HFFc6 (cell line): ENCODE results near the gene ZFP28. TPM values are rescaled to one million over a fixed set of nuclear protein-coding genes. Genes with fewer than 3 reads are reported as not detected.

ENCODE experiments used
- DNase-seq: peaks from one replicate; pipeline ENCODE4 v3.0.0-alpha.2; 2018
- H3K27ac Mint-ChIP-seq: 2 replicates; pipeline ENCODE4 v1.8.0; 2020; ENCODE audit warnings: mild to moderate bottlenecking, mixed read lengths
- H3K27me3 Mint-ChIP-seq: 2 replicates; pipeline ENCODE4 v1.8.0; 2021; ENCODE audit warnings: mild to moderate bottlenecking, moderate library complexity, mixed read lengths; ENCODE audit not compliant: insufficient read depth
- H3K36me3 Mint-ChIP-seq: 2 replicates; pipeline ENCODE4 v1.8.0; 2021; ENCODE audit warnings: low read depth, mixed read lengths
- H3K4me1 Mint-ChIP-seq: 2 replicates; pipeline ENCODE4 v1.8.0; 2020; ENCODE audit warnings: low read depth, mixed read lengths
- H3K4me3 Mint-ChIP-seq: 2 replicates; pipeline ENCODE4 v1.8.0; 2020; ENCODE audit warnings: mild to moderate bottlenecking, moderate library complexity, mixed read lengths
- H3K9me3 Mint-ChIP-seq: 2 replicates; pipeline ENCODE4 v1.8.0; 2020; ENCODE audit warnings: mild to moderate bottlenecking, mixed read lengths
- CTCF ChIP-seq: fragments of 200-600 bp; sonication (generic); IDR thresholded peaks from 2 replicates; pipeline ENCODE4 v1.5.0; 2021; ENCODE audit warnings: antibody characterized with exemption, mild to moderate bottlenecking
- total RNA-seq, 6 experiments: library from RNA; stranded (reverse); fragmentation: NEBNext Ultra II Directional; extraction: Animal tissue kit (Norgen Biotek cat#: 25700); gene quantifications; 2 replicates in 1 of 6; 3 replicates in 5 of 6; pipeline ENCODE4 v1.2.3, GENCODE V29; 2021

The ZFP28 gene
- total RNA-seq, 6 experiments from 2014 or later = 3.8 to 5.8 (median 5.0) TPM

GRCh38 chr19:56554272-56554869 lies 15.6 kb downstream of the ZFP28 start:
- Mint-ChIP-seq H3K27ac (no peak overlapping the region), H3K36me3 (peaks cover 76% of the 10 kb centered on the region), H3K4me3 (no peak overlapping the region), H3K4me1 (no peaks in the 10 kb centered on the region), H3K27me3 (no peaks in the 10 kb centered on the region), H3K9me3 (peaks cover 81% of the 10 kb centered on the region)
- TF ChIP-seq CTCF = no peak
- DNase-seq = no peak

GRCh38 chr19:56562766-56563165 lies 24.0 kb downstream of the ZFP28 start:
- Mint-ChIP-seq H3K36me3 (peaks cover 74% of the 10 kb centered on the region), H3K9me3 (peaks cover 95% of the 10 kb centered on the region), H3K27me3 (no peaks in the 10 kb centered on the region; the same call in none of the 2 replicates), H3K4me3 (no peak overlapping the region), H3K27ac (no peak overlapping the region), H3K4me1 (peaks cover 4% of the 10 kb centered on the region)
- no peak for TF ChIP-seq CTCF
- no peak for DNase-seq

- peak overlapping the region; percentile 86 for H3K27ac Mint-ChIP-seq
- H3K36me3 Mint-ChIP-seq = peaks cover 64% of the 10 kb centered on the region
Observed at GRCh38 chr19:56566904-56567273, 28.1 kb downstream of the ZFP28 start.

GRCh38 chr19:56567274-56568120 lies 28.7 kb downstream of the ZFP28 start, which contains the start of gene ZNF470:
TSS of gene ZNF470 (plus strand) at chr19:56567468. CDS start at chr19:56570312, 2,844 bp downstream.
- peak within 1 kb of the TSS; percentile 86 for H3K27ac Mint-ChIP-seq
- no peaks in the 10 kb centered on the region; the same call in 1 of the 2 replicates for H3K27me3 Mint-ChIP-seq
- H3K4me1 Mint-ChIP-seq = peaks cover 7% of the 10 kb centered on the region
- peak; percentile 89 for DNase-seq
- peak within 1 kb of the TSS; percentile 98 for H3K4me3 Mint-ChIP-seq
- peaks cover 61% of the 10 kb centered on the region for H3K36me3 Mint-ChIP-seq
- no peak for TF ChIP-seq CTCF
- peaks cover 82% of the 10 kb centered on the region for H3K9me3 Mint-ChIP-seq

More at GRCh38 chr19:56566904-56567273, 28.1 kb downstream of the ZFP28 start:
- H3K4me3 Mint-ChIP-seq = peak overlapping the region; percentile 98
- peaks cover 7% of the 10 kb centered on the region for H3K4me1 Mint-ChIP-seq
- H3K27me3 Mint-ChIP-seq = no peaks in the 10 kb centered on the region; the same call in 1 of the 2 replicates
- peaks cover 86% of the 10 kb centered on the region for H3K9me3 Mint-ChIP-seq
- DNase-seq = peak; percentile 12
- TF ChIP-seq CTCF = no peak

GRCh38 chr19:56572589-56572988 lies 33.8 kb downstream of the ZFP28 start:
- Mint-ChIP-seq H3K9me3 (peaks cover 86% of the 10 kb centered on the region), H3K4me1 (peaks cover 5% of the 10 kb centered on the region), H3K27ac (no peak overlapping the region), H3K27me3 (no peaks in the 10 kb centered on the region), H3K36me3 (peaks cover 83% of the 10 kb centered on the region), H3K4me3 (no peak overlapping the region)
- TF ChIP-seq CTCF = no peak
- no peak for DNase-seq
